GM12878 (cell line): Measurements from ENCODE around the gene TESPA1. TPM values are rescaled to one million over a fixed set of nuclear protein-coding genes. Genes with fewer than 3 reads are reported as not detected.

Source experiments
- ATAC-seq: fragments of 200-7000 bp; cut with Tn5 transposase; 3 replicates; pipeline ENCODE4 v1.9.1; 2020; ENCODE audit warnings: mild to moderate bottlenecking, moderate library complexity
- BruUV-seq: library from RNA; stranded (reverse); fragments of 400-500 nt; replicated peaks from 2 replicates; lab custom pipeline; 2021; lab: Mats Ljungman, UMichigan
- CTCF ChIA-PET: fragments of 300-600 bp; sonication (Branson Sonifier 250); formaldehyde crosslinking; extraction: SDS; loops from one replicate; lab custom pipeline; 2021; ENCODE audit warnings: inconsistent platforms; lab: Yijun Ruan, JAX
- POLR2A ChIA-PET: fragments of 350-600 bp; formaldehyde crosslinking; extraction: SDS; loops from one replicate; lab custom pipeline; 2021; ENCODE audit warnings: inconsistent platforms; lab: Charles Lee
- RAD21 ChIA-PET: fragments of 300-600 bp; sonication (Branson Sonifier 250); formaldehyde crosslinking; loops from one replicate; lab custom pipeline; 2023; ENCODE audit warnings: antibody characterized with exemption; ENCODE audit not compliant: unreplicated experiment; lab: Charles Lee
- SMC1A ChIA-PET: fragments of 300-600 bp; sonication (Branson Sonifier 250); formaldehyde crosslinking; loops from one replicate; lab custom pipeline; 2023; ENCODE audit not compliant: unreplicated experiment, uncharacterized antibody; lab: Charles Lee
- DNase-seq: peaks from one replicate; pipeline ENCODE4 v3.0.0-alpha.2; 2011; ENCODE audit warnings: low read depth, low spot score
- FAIRE-seq: peaks from 3 replicates; lab custom pipeline; 2011; peaks lifted over from hg19 to GRCh38; lab: Jason Lieb, UNC
- H2AFZ ChIP-seq: 2 replicates; pipeline ENCODE4 v1.6.0; 2011; ENCODE audit warnings: low read depth, low read length, control low read depth; ENCODE audit not compliant: control insufficient read depth
- H3K27ac ChIP-seq: 2 replicates; pipeline ENCODE4 v1.5.1; 2011; ENCODE audit warnings: control low read depth; ENCODE audit not compliant: control insufficient read depth, insufficient read depth
- H3K27me3 ChIP-seq, 2 experiments: replicated peaks in 1 of 2; 2 replicates each; pipeline versions ENCODE4 v1.6.0 to v1.6.1; 2011; ENCODE audit warnings: low read length in 1 of 2; ENCODE audit not compliant: control insufficient read depth in 2 of 2, insufficient read depth in 2 of 2
- H3K36me3 ChIP-seq, 2 experiments: 2 replicates each; pipeline ENCODE4 v1.5.1; 2011; ENCODE audit warnings: low read length in 1 of 2; ENCODE audit not compliant: control insufficient read depth in 2 of 2, insufficient read depth in 2 of 2
- H3K4me1 ChIP-seq: 2 replicates; pipeline ENCODE4 v1.6.1; 2011; ENCODE audit warnings: mild to moderate bottlenecking, low read length, moderate library complexity, mixed read lengths; ENCODE audit not compliant: control insufficient read depth, insufficient read depth
- H3K4me2 ChIP-seq: 2 replicates; pipeline ENCODE4 v1.6.0; 2011; ENCODE audit warnings: control low read depth; ENCODE audit not compliant: control insufficient read depth, insufficient read depth
- H3K4me3 ChIP-seq: fragments of 200-600 bp; sonication (generic); 2 replicates; pipeline ENCODE4 v1.5.1; 2016
- H3K79me2 ChIP-seq: 2 replicates; pipeline ENCODE4 v1.6.0; 2011; ENCODE audit warnings: low read length; ENCODE audit not compliant: control insufficient read depth, insufficient read depth
- H3K9ac ChIP-seq: 2 replicates; pipeline ENCODE4 v1.8.0; 2011; ENCODE audit warnings: low read length, control low read depth, mixed read lengths; ENCODE audit not compliant: control insufficient read depth, insufficient read depth
- H3K9me3 ChIP-seq: replicated peaks from 3 replicates; pipeline ENCODE4 v1.5.1; 2011; ENCODE audit warnings: mild to moderate bottlenecking, low read length; ENCODE audit not compliant: control insufficient read depth, insufficient read depth
- H4K20me1 ChIP-seq: 2 replicates; pipeline ENCODE4 v1.6.0; 2011; ENCODE audit not compliant: control insufficient read depth, insufficient read depth
- ASH2L ChIP-seq: fragments of 300-600, 200-600 bp; sonication (generic); IDR thresholded peaks from 2 replicates; pipeline ENCODE4 v1.6.1; 2017; ENCODE audit warnings: low read depth, mild to moderate bottlenecking, borderline replicate concordance
- NFYB ChIP-seq: IDR thresholded peaks from 2 replicates; pipeline ENCODE4 v1.6.1; 2011; ENCODE audit warnings: low read depth, mild to moderate bottlenecking, low read length, improper control_type of control experiment, moderate library complexity; ENCODE audit not compliant: insufficient read depth
- POU2F2 ChIP-seq: IDR thresholded peaks from 3 replicates; pipeline ENCODE4 v1.6.1; 2011; ENCODE audit warnings: low read depth, mild to moderate bottlenecking, low read length, borderline replicate concordance
- RCOR1 ChIP-seq: conservative IDR thresholded peaks from 2 replicates; pipeline ENCODE4 v1.6.1; 2012; ENCODE audit warnings: low read depth, low read length, improper control_type of control experiment
- SMAD1 ChIP-seq: fragments of 450-650 bp; IDR thresholded peaks from 2 replicates; pipeline ENCODE4 v1.6.1; 2018; ENCODE audit warnings: mild to moderate bottlenecking, low read depth; ENCODE audit not compliant: partially characterized antibody
- SREBF1 ChIP-seq: IDR thresholded peaks from 2 replicates; pipeline ENCODE4 v1.6.1; 2012; ENCODE audit warnings: mild to moderate bottlenecking, low read length
- WGBS: methylation state at CpG from one replicate; pipeline ENCODE4 v1.1.6; 2016; ENCODE audit warnings: low lambda C conversion rate; ENCODE audit not compliant: insufficient replicate concordance, insufficient coverage; ENCODE audit errors: missing lambda C conversion rate; 5-methylcytosine and 5-hydroxymethylcytosine counted together
- in situ Hi-C: fragments of 300-500 bp; cut with MboI; formaldehyde crosslinking; loops from 9 replicates; pipeline ENCODE4 v1.14.3; 2018; ENCODE audit warnings: mixed read lengths
- intact Hi-C: fragments of 100-400 bp; cut with micrococcal nuclease; formaldehyde crosslinking; loops from one replicate; pipeline ENCODE4 v1.14.2; 2022; ENCODE audit not compliant: unreplicated experiment
- polyA plus RNA-seq, 11 experiments: library from polyadenylated mRNA; depleted of rRNA in 4 of 11; unstranded in 6 of 11; stranded (reverse) in 5 of 11; fragments of >200 nt; fragmentation: Nextera tagmentation in 4 of 11; fragmentation: Illumina TruSeq in 1 of 11; extraction: Ambion mirVana in 4 of 11; extraction: Trizol in 1 of 11; gene quantifications; 1 replicate in 1 of 11; 2 replicates in 10 of 11; pipeline versions ENCODE4 v1.2.1 to v1.2.3, GENCODE V29; 2011 to 2016; ENCODE audit warnings: inconsistent platforms in 2 of 11, missing spikeins in 2 of 11, low read depth in 1 of 11
- total RNA-seq, 4 experiments: library from RNA; depleted of rRNA in 3 of 4; stranded (reverse); fragments of >200 nt in 3 of 4; fragmentation: Illumina TruSeq in 1 of 4; extraction: Trizol in 1 of 4; gene quantifications; 2 replicates each; pipeline versions ENCODE4 v1.2.1 to v1.2.3, GENCODE V29; 2013 to 2021
- TF ChIP-seq, protein P1 (sequence below): fragments of 450-650 bp; IDR thresholded peaks from 2 replicates; pipeline ENCODE4 v1.6.1; 2017; ENCODE audit warnings: mild to moderate bottlenecking, low read depth, inconsistent platforms; ENCODE audit not compliant: poor library complexity, severe bottlenecking
- TF ChIP-seq, protein P2 (sequence below): fragments of 450-650 bp; IDR thresholded peaks from 2 replicates; pipeline ENCODE4 v1.6.1; 2016; ENCODE audit warnings: mild to moderate bottlenecking, moderate library complexity, borderline replicate concordance
- TF ChIP-seq, protein P3 (sequence below): IDR thresholded peaks from 2 replicates; pipeline ENCODE4 v1.6.1; 2012; ENCODE audit warnings: mild to moderate bottlenecking, low read depth, low read length

TESPA1 gene
- total and polyA plus RNA-seq, 10 of the 15 experiments (the other 5 are each of a cell fraction or from before 2014, with no cell fraction given): 13.8 to 56.2 (median 23.9) TPM

DNA sequence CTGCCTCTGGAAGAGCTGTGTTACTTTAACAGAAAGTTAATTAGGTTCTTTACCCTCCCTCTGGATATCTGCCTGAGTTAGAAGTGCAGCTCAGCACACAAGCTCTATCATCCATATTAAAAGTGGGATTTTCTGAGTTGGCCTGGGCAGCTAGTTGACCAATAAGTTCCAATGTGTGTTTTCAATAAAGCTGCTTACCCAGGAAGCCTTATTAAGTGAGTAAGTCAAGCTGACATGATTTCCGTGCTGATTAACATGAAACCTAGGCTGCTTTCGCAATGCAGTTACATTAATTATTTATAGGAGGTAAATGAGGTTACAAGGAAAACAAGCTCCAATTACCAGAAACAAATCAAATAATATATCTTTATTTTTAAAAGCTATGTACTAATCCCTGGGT, 40.0 kb upstream of the TESPA1 start (continued):
- TF ChIP-seq, protein P1, sequence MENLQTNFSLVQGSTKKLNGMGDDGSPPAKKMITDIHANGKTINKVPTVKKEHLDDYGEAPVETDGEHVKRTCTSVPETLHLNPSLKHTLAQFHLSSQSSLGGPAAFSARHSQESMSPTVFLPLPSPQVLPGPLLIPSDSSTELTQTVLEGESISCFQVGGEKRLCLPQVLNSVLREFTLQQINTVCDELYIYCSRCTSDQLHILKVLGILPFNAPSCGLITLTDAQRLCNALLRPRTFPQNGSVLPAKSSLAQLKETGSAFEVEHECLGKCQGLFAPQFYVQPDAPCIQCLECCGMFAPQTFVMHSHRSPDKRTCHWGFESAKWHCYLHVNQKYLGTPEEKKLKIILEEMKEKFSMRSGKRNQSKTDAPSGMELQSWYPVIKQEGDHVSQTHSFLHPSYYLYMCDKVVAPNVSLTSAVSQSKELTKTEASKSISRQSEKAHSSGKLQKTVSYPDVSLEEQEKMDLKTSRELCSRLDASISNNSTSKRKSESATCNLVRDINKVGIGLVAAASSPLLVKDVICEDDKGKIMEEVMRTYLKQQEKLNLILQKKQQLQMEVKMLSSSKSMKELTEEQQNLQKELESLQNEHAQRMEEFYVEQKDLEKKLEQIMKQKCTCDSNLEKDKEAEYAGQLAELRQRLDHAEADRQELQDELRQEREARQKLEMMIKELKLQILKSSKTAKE: no peak
- TF ChIP-seq ASH2L: no peak
- TF ChIP-seq SMAD1: no peak
- TF ChIP-seq, protein P2, sequence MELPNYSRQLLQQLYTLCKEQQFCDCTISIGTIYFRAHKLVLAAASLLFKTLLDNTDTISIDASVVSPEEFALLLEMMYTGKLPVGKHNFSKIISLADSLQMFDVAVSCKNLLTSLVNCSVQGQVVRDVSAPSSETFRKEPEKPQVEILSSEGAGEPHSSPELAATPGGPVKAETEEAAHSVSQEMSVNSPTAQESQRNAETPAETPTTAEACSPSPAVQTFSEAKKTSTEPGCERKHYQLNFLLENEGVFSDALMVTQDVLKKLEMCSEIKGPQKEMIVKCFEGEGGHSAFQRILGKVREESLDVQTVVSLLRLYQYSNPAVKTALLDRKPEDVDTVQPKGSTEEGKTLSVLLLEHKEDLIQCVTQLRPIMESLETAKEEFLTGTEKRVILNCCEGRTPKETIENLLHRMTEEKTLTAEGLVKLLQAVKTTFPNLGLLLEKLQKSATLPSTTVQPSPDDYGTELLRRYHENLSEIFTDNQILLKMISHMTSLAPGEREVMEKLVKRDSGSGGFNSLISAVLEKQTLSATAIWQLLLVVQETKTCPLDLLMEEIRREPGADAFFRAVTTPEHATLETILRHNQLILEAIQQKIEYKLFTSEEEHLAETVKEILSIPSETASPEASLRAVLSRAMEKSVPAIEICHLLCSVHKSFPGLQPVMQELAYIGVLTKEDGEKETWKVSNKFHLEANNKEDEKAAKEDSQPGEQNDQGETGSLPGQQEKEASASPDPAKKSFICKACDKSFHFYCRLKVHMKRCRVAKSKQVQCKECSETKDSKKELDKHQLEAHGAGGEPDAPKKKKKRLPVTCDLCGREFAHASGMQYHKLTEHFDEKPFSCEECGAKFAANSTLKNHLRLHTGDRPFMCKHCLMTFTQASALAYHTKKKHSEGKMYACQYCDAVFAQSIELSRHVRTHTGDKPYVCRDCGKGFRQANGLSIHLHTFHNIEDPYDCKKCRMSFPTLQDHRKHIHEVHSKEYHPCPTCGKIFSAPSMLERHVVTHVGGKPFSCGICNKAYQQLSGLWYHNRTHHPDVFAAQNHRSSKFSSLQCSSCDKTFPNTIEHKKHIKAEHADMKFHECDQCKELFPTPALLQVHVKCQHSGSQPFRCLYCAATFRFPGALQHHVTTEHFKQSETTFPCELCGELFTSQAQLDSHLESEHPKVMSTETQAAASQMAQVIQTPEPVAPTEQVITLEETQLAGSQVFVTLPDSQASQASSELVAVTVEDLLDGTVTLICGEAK: no peak
- TF ChIP-seq, all 136 proteins: peak for 0

DNA sequence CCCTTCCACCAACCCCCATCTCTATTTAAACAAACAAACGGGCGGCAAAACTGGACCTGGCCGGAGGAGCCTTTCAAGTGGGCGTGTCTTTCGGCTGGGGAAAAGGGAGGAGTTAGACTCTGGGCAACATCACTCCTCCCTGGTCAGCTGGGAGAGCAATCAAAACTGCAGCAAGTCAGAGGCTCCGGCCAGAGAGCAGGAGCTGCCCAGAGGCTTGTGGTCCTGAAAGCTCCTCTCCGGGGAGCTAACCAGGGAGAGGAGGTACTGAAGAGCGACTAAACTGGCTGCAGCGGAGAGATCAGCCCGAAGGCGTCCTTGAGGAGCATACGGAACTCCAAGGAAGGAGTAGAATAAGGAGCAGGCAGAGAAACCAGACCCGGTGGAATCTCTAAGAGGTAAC, 35.2 kb upstream of the TESPA1 start, which contains the start of gene NEUROD4:
TSS of gene NEUROD4 (plus strand) at position 191 of the 400 bp plus-strand sequence. CDS start 6,466 bp downstream, outside the sequence.
- no TSS peak for BruUV-seq
- FAIRE-seq (no peak), DNase-seq (no peak), ATAC-seq (peak; percentile 87)
- Histone ChIP-seq H3K9me3 (no peaks in the 10 kb centered on the region), H3K27ac (no peak within 1 kb of the TSS), H3K36me3 (no peaks in the 10 kb centered on the region), H3K9ac (no peak within 1 kb of the TSS), H2AFZ (no peak within 1 kb of the TSS), H3K27me3 (no peaks in the 10 kb centered on the region; a peak in 1 of 4 replicates), H3K79me2 (no peaks in the 10 kb centered on the region), H3K4me1 (no peaks in the 10 kb centered on the region), H3K4me3 (no peak within 1 kb of the TSS), H4K20me1 (no peaks in the 10 kb centered on the region), H3K4me2 (no peak within 1 kb of the TSS)
- POLR2A ChIA-PET: no interaction called here
- CTCF ChIA-PET: interaction anchor here (0.9 to 1.2 kb wide), 3 partner anchors 26 to 270 kb away, joined by 3 to 5 read pairs (median 3); no protein-coding TSS in a partner anchor
- WGBS: 22% methylated on average over 13 of the region's 13 CpGs
- SMC1A ChIA-PET: interaction anchor here (3.1 kb wide), 1 partner anchor 27 kb away, joined by 8 read pairs; no protein-coding TSS in a partner anchor
- RAD21 ChIA-PET: interaction anchor here (0.6 to 1.4 kb wide), 2 partner anchors 22 to 27 kb away, joined by 3 to 7 read pairs; no protein-coding TSS in a partner anchor
- intact Hi-C loops: no loop called here
- in situ Hi-C loops: no loop called here
- peak; percentile 74 for TF ChIP-seq SREBF1
- TF ChIP-seq RCOR1: 0 out of 2 replicates have a peak, but pooled peaks have one; percentile 68
- no peak for TF ChIP-seq POU2F2
- TF ChIP-seq, protein P3, sequence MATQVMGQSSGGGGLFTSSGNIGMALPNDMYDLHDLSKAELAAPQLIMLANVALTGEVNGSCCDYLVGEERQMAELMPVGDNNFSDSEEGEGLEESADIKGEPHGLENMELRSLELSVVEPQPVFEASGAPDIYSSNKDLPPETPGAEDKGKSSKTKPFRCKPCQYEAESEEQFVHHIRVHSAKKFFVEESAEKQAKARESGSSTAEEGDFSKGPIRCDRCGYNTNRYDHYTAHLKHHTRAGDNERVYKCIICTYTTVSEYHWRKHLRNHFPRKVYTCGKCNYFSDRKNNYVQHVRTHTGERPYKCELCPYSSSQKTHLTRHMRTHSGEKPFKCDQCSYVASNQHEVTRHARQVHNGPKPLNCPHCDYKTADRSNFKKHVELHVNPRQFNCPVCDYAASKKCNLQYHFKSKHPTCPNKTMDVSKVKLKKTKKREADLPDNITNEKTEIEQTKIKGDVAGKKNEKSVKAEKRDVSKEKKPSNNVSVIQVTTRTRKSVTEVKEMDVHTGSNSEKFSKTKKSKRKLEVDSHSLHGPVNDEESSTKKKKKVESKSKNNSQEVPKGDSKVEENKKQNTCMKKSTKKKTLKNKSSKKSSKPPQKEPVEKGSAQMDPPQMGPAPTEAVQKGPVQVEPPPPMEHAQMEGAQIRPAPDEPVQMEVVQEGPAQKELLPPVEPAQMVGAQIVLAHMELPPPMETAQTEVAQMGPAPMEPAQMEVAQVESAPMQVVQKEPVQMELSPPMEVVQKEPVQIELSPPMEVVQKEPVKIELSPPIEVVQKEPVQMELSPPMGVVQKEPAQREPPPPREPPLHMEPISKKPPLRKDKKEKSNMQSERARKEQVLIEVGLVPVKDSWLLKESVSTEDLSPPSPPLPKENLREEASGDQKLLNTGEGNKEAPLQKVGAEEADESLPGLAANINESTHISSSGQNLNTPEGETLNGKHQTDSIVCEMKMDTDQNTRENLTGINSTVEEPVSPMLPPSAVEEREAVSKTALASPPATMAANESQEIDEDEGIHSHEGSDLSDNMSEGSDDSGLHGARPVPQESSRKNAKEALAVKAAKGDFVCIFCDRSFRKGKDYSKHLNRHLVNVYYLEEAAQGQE: peak; percentile 96
- 0 out of 2 replicates have a peak, but pooled peaks have one; percentile 17 for TF ChIP-seq NFYB
